Neural progenitor cell (in vitro differentiated cells): ENCODE data around the gene FOXD2. TPM values are rescaled to one million over a fixed set of nuclear protein-coding genes. Genes with fewer than 3 reads are reported as not detected.

Experiments used
- DNase-seq: peaks from one replicate; pipeline ENCODE4 v3.0.0-alpha.2; 2016; ENCODE audit warnings: low spot score
- H2AFZ ChIP-seq: fragments of 200-600 bp; sonication (generic); replicated peaks from 2 replicates; pipeline ENCODE4 v1.6.1; 2016; ENCODE audit warnings: antibody characterized with exemption
- H3F3A ChIP-seq: fragments of 200-600 bp; sonication (generic); 2 replicates; pipeline ENCODE4 v1.6.1; 2016; ENCODE audit warnings: antibody characterized with exemption, low read depth
- H3K27ac ChIP-seq: fragments of 200-600 bp; sonication (generic); 2 replicates; pipeline ENCODE4 v1.5.1; 2016; ENCODE audit warnings: mild to moderate bottlenecking
- H3K27me3 ChIP-seq: fragments of 200-600 bp; sonication (generic); 2 replicates; pipeline ENCODE4 v1.6.1; 2016; ENCODE audit warnings: mild to moderate bottlenecking, moderate library complexity
- H3K36me3 ChIP-seq: fragments of 200-600 bp; sonication (generic); 2 replicates; pipeline ENCODE4 v1.5.1; 2016
- H3K4me1 ChIP-seq: fragments of 200-600 bp; sonication (generic); 2 replicates; pipeline ENCODE4 v1.6.1; 2016; ENCODE audit warnings: mixed run types
- H3K4me2 ChIP-seq: fragments of 200-600 bp; sonication (generic); 2 replicates; pipeline ENCODE4 v1.6.1; 2016
- H3K4me3 ChIP-seq: fragments of 200-600 bp; sonication (generic); 2 replicates; pipeline ENCODE4 v1.5.1; 2016
- H3K79me2 ChIP-seq: fragments of 200-600 bp; sonication (generic); 2 replicates; pipeline ENCODE4 v1.6.1; 2016; ENCODE audit warnings: low read depth
- H3K9ac ChIP-seq: fragments of 200-600 bp; sonication (generic); 2 replicates; pipeline ENCODE4 v1.6.1; 2016
- H3K9me3 ChIP-seq: fragments of 200-600 bp; sonication (generic); 2 replicates; pipeline ENCODE4 v1.5.1; 2016; ENCODE audit warnings: low read depth
- H4K20me1 ChIP-seq: fragments of 200-600 bp; sonication (generic); 2 replicates; pipeline ENCODE4 v1.6.1; 2016; ENCODE audit warnings: low read depth
- H3K27ac Mint-ChIP-seq: 3 replicates; pipeline ENCODE4 v1.8.0; 2021; ENCODE audit warnings: mixed read lengths
- H3K27me3 Mint-ChIP-seq: 2 replicates; pipeline ENCODE4 v1.8.0; 2022; ENCODE audit warnings: low read depth, mild to moderate bottlenecking, inconsistent platforms, moderate library complexity, mixed read lengths; ENCODE audit not compliant: insufficient read depth
- H3K36me3 Mint-ChIP-seq: 3 replicates; pipeline ENCODE4 v1.8.0; 2021; ENCODE audit warnings: mixed read lengths
- H3K4me1 Mint-ChIP-seq: 3 replicates; pipeline ENCODE4 v1.8.0; 2021; ENCODE audit warnings: mixed read lengths
- H3K4me3 Mint-ChIP-seq: 3 replicates; pipeline ENCODE4 v1.8.0; 2021; ENCODE audit warnings: mild to moderate bottlenecking, moderate library complexity, mixed read lengths
- H3K9me3 Mint-ChIP-seq: 3 replicates; pipeline ENCODE4 v1.8.0; 2020; ENCODE audit warnings: mixed read lengths
- EZH2 ChIP-seq: fragments of 200-600 bp; sonication (generic); IDR thresholded peaks from 2 replicates; pipeline ENCODE4 v1.6.1; 2017; ENCODE audit warnings: antibody characterized with exemption, mild to moderate bottlenecking, moderate library complexity
- EZH2phosphoT487 ChIP-seq: fragments of 200-600 bp; sonication (generic); IDR thresholded peaks from 2 replicates; pipeline ENCODE4 v1.6.1; 2017; ENCODE audit warnings: antibody characterized with exemption
- total RNA-seq: library from RNA; depleted of rRNA; stranded (reverse); fragments of >200 nt; gene quantifications from 2 replicates; pipeline ENCODE4 v1.2.3, GENCODE V29; 2015; ENCODE audit warnings: low replicate concordance
- TF ChIP-seq, protein P1 (sequence below): fragments of 200-600 bp; sonication (generic); IDR thresholded peaks from 2 replicates; pipeline ENCODE4 v1.5.1; 2017; ENCODE audit warnings: antibody characterized with exemption, mild to moderate bottlenecking

The FOXD2 gene
- 0.03 and 0.32 TPM in 2 replicates for total RNA-seq

- Histone ChIP-seq H3K9ac (no peak within 1 kb of the TSS), H3K27me3 (peaks cover 100% of the 10 kb centered on the region), H3K27ac (no peak within 1 kb of the TSS), H3K79me2 (no peaks in the 10 kb centered on the region), H2AFZ (peak within 1 kb of the TSS; percentile 89), H3K9me3 (no peaks in the 10 kb centered on the region), H3F3A (peaks cover 36% of the 10 kb centered on the region), H4K20me1 (peaks cover 70% of the 10 kb centered on the region), H3K4me3 (peak within 1 kb of the TSS; percentile 70), H3K4me2 (peak within 1 kb of the TSS; percentile 80), H3K4me1 (peaks cover 23% of the 10 kb centered on the region), H3K36me3 (no peaks in the 10 kb centered on the region)
- peak within 1 kb of the TSS; percentile 82 for H3K4me3 Mint-ChIP-seq
- peaks cover 28% of the 10 kb centered on the region for H3K4me1 Mint-ChIP-seq
- H3K36me3 Mint-ChIP-seq, result no peaks in the 10 kb centered on the region
- DNase-seq, result peak; percentile 93
- TF ChIP-seq EZH2 (peak; percentile 88), EZH2phosphoT487 (peak; percentile 87)
- TF ChIP-seq, protein P1, sequence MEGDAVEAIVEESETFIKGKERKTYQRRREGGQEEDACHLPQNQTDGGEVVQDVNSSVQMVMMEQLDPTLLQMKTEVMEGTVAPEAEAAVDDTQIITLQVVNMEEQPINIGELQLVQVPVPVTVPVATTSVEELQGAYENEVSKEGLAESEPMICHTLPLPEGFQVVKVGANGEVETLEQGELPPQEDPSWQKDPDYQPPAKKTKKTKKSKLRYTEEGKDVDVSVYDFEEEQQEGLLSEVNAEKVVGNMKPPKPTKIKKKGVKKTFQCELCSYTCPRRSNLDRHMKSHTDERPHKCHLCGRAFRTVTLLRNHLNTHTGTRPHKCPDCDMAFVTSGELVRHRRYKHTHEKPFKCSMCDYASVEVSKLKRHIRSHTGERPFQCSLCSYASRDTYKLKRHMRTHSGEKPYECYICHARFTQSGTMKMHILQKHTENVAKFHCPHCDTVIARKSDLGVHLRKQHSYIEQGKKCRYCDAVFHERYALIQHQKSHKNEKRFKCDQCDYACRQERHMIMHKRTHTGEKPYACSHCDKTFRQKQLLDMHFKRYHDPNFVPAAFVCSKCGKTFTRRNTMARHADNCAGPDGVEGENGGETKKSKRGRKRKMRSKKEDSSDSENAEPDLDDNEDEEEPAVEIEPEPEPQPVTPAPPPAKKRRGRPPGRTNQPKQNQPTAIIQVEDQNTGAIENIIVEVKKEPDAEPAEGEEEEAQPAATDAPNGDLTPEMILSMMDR, result peak; percentile 80
- H3K9me3 Mint-ChIP-seq, result no peaks in the 10 kb centered on the region
- no peak within 1 kb of the TSS for H3K27ac Mint-ChIP-seq
- peaks cover 44% of the 10 kb centered on the region for H3K27me3 Mint-ChIP-seq
These were observed at the start of gene FOXD2 for GRCh38 chr1:47437447-47438164. Gene FOXD2, plus strand, starts transcription at chr1:47438044. Its CDS starts 92 bp downstream, at chr1:47438136.

DNA sequence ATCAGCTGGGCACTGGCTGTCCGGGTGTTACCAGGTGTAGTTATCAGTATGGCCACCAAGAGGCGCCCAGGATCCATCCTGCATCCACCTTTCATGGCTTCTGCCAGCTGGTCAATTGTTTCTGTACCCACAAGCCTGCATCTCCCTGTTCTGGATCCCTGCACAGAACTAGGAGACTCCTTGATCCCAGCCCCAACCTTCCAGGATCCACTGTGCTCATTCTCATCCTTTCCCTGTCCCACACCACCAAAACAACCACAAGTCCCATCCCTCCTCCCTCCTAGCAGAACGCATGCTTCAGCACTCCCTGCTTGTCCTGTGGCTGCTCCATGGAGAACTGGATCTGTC lies 49.0 kb upstream of the FOXD2 start:
- DNase-seq, result peak; percentile 80
- Histone ChIP-seq H2AFZ (peak overlapping the region; percentile 1), H3K9me3 (no peaks in the 10 kb centered on the region), H3K4me1 (no peaks in the 10 kb centered on the region), H3K27ac (no peak overlapping the region), H3K79me2 (no peaks in the 10 kb centered on the region), H3K4me3 (no peak overlapping the region), H3K27me3 (peaks cover 48% of the 10 kb centered on the region), H4K20me1 (peaks cover 5% of the 10 kb centered on the region), H3K9ac (no peak overlapping the region), H3K4me2 (no peak overlapping the region), H3K36me3 (no peaks in the 10 kb centered on the region), H3F3A (no peaks in the 10 kb centered on the region)
- H3K36me3 Mint-ChIP-seq, result peaks cover 3% of the 10 kb centered on the region
- H3K4me1 Mint-ChIP-seq, result peaks cover 4% of the 10 kb centered on the region
- TF ChIP-seq, protein P1, result peak; percentile 78
- no peak for TF ChIP-seq EZH2
- no peak for TF ChIP-seq EZH2phosphoT487
- no peak overlapping the region for H3K27ac Mint-ChIP-seq
- peaks cover 4% of the 10 kb centered on the region for H3K27me3 Mint-ChIP-seq
- H3K9me3 Mint-ChIP-seq, result no peaks in the 10 kb centered on the region
- H3K4me3 Mint-ChIP-seq, result no peak overlapping the region

GRCh38 chr1:47389731-47390130 lies 48.1 kb upstream of the FOXD2 start:
- no peak for DNase-seq
- Mint-ChIP-seq H3K4me3 (no peak overlapping the region), H3K36me3 (no peaks in the 10 kb centered on the region), H3K27ac (no peak overlapping the region), H3K9me3 (no peaks in the 10 kb centered on the region), H3K27me3 (peaks cover 4% of the 10 kb centered on the region), H3K4me1 (peaks cover 4% of the 10 kb centered on the region)
- H4K20me1 ChIP-seq, result peaks cover 5% of the 10 kb centered on the region
- no peaks in the 10 kb centered on the region for H3K4me1 ChIP-seq
- no peaks in the 10 kb centered on the region for H3K9me3 ChIP-seq
- no peak overlapping the region for H3K27ac ChIP-seq
- no peak overlapping the region for H3K4me2 ChIP-seq
- no peaks in the 10 kb centered on the region for H3K36me3 ChIP-seq
- H3K27me3 ChIP-seq, result peaks cover 57% of the 10 kb centered on the region
- no peak overlapping the region for H2AFZ ChIP-seq
- TF ChIP-seq, protein P1, result no peak
- TF ChIP-seq EZH2phosphoT487, result no peak
- TF ChIP-seq EZH2, result no peak
- H3K79me2 ChIP-seq, result no peaks in the 10 kb centered on the region
- no peak overlapping the region for H3K9ac ChIP-seq
- H3F3A ChIP-seq, result no peaks in the 10 kb centered on the region
- no peak overlapping the region for H3K4me3 ChIP-seq
